ENCODE measurements around the gene SLC17A1.

- TF ChIP-seq CTCF (IDR thresholded peaks at IDR 0.05 in 2 of 3, conservative IDR thresholded peaks at IDR 0.05 in 1 of 3; ENCODE audit: control insufficient read depth in 2 of 3, extremely low read depth in 1 of 3, insufficient read depth in 1 of 3, low read depth in 3 of 3, low read length in 3 of 3), result no peak
- no peak for TF ChIP-seq RFX5 (IDR thresholded peaks at IDR 0.05; ENCODE audit: low read depth, low read length)
- TF ChIP-seq CEBPZ (IDR thresholded peaks at IDR 0.05; ENCODE audit: low read depth, low read length), result no peak
- TF ChIP-seq CHD4 (IDR thresholded peaks at IDR 0.05), result no peak
- no peak for TF ChIP-seq REST (IDR thresholded peaks at IDR 0.05; ENCODE audit: low read depth, low read length)
- TF ChIP-seq ESRRA (IDR thresholded peaks at IDR 0.05; ENCODE audit: low read length), result no peak
- TF ChIP-seq YY1 (IDR thresholded peaks at IDR 0.05; ENCODE audit: low read depth, low read length), result no peak
- no peak for TF ChIP-seq SIN3A (IDR thresholded peaks at IDR 0.05; ENCODE audit: low read depth, low read length)
- TF ChIP-seq CHD1 (IDR thresholded peaks at IDR 0.05; ENCODE audit: low read depth, low read length), result no peak
- TF ChIP-seq EZH2 (IDR thresholded peaks at IDR 0.05; ENCODE audit: borderline replicate concordance, control insufficient read depth, low read depth, low read length), result no peak
- no peak for TF ChIP-seq POLR2AphosphoS5 (IDR thresholded peaks at IDR 0.05; ENCODE audit: low read length)
- no peak for TF ChIP-seq POLR2A (IDR thresholded peaks at IDR 0.05; ENCODE audit: low read depth, low read length)
Observed at GRCh38 chr6:25792016-25792415, 39.8 kb downstream of the SLC17A1 start.

All from GM12878 (cell line).